Measurements from ENCODE around the gene C11orf24.

- TF ChIP-seq EZH2 (IDR thresholded peaks at IDR 0.05; ENCODE audit: borderline replicate concordance, low read depth, low read length, poor library complexity, severe bottlenecking) (no peak), CTCF (conservative IDR thresholded peaks at IDR 0.05; ENCODE audit: low read depth, low read length) (no peak)
Observed at GRCh38 chr11:68312780-68313573, 41.2 kb upstream of the C11orf24 start.

All from A673 (cell line).